Transverse colon (tissue), 4 donors: Measurements from ENCODE around the gene IL26.

Source experiments
- POLR2A ChIP-seq: fragments of 450-650 bp; IDR thresholded peaks from one replicate; pipeline ENCODE4 v1.6.1; 2016; ENCODE audit warnings: antibody characterized with exemption, mild to moderate bottlenecking, moderate library complexity
- POLR2AphosphoS5 ChIP-seq, 3 donors: sonication (generic); formaldehyde crosslinking; IDR thresholded peaks; one replicate each; pipeline ENCODE4 v1.6.1; 2016; ENCODE audit warnings: antibody characterized with exemption in 3 of 3
- TF ChIP-seq, protein P1 (sequence below), 5 experiments: fragments of 200-600 bp in 3 of 5; fragments of 450-650 bp in 2 of 5; sonication (generic) in 3 of 5; IDR thresholded peaks; 1 replicate in 2 of 5; 2 replicates in 3 of 5; pipeline ENCODE4 v1.5.1; 2016 to 2017; ENCODE audit warnings: antibody characterized with exemption in 5 of 5, inconsistent platforms in 3 of 5, mild to moderate bottlenecking in 2 of 5, moderate library complexity in 1 of 5

DNA sequence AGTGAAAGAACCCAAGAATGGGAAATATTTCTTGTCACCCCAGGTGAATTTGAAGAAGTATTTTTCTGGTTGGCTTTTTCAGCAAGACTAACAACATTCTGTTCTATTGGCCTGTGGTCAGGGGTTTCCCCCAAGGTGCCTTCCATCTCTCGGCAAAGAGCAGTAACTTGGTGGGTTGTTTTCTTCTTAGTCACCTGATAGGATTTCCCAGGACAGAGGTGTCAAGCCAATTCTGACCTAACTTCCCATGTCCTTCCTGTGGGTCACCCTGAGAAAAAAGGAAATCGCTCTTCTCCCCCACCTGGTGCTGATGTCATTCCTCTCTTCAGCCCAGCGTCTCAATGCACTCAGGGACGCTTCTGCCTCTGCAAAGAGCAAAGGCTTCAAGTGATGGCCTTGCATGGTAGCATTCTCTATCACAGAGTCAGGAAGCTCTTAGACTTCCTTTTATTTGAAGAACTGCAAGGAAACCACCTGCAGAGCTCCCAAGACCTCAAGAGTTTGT, 50.0 kb downstream of the IL26 start:
- TF ChIP-seq, protein P1, sequence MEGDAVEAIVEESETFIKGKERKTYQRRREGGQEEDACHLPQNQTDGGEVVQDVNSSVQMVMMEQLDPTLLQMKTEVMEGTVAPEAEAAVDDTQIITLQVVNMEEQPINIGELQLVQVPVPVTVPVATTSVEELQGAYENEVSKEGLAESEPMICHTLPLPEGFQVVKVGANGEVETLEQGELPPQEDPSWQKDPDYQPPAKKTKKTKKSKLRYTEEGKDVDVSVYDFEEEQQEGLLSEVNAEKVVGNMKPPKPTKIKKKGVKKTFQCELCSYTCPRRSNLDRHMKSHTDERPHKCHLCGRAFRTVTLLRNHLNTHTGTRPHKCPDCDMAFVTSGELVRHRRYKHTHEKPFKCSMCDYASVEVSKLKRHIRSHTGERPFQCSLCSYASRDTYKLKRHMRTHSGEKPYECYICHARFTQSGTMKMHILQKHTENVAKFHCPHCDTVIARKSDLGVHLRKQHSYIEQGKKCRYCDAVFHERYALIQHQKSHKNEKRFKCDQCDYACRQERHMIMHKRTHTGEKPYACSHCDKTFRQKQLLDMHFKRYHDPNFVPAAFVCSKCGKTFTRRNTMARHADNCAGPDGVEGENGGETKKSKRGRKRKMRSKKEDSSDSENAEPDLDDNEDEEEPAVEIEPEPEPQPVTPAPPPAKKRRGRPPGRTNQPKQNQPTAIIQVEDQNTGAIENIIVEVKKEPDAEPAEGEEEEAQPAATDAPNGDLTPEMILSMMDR (IDR thresholded peaks at IDR 0.05), result no peak
- TF ChIP-seq POLR2AphosphoS5 (IDR thresholded peaks at IDR 0.05) (no peak), POLR2A (no peak)
